CD4-positive, CD25-positive, alpha-beta regulatory T cell (primary cell): Measurements from ENCODE around the gene ASB18. TPM values are rescaled to one million over a fixed set of nuclear protein-coding genes. Genes with fewer than 3 reads are reported as not detected.

Experiments used
- ATAC-seq, 2 donors: fragments of 150-1000 bp; cut with Tn5 transposase; one replicate each; pipeline ENCODE4 v1.10.0; 2021; ENCODE audit warnings: low read depth in 2 of 2, moderate number of reproducible peaks in 2 of 2, moderate library complexity in 1 of 2
- DNase-seq, 3 donors: peaks; one replicate each; pipeline versions ENCODE4 v3.0.0 to v3.0.0-alpha.2; 2012 to 2022; ENCODE audit warnings: mixed read lengths in 1 of 3
- H3K27ac ChIP-seq: one replicate; pipeline ENCODE4 v1.7.0; 2013; ENCODE audit warnings: mild to moderate bottlenecking, low read length; ENCODE audit not compliant: insufficient read depth, poor library complexity, severe bottlenecking
- H3K27me3 ChIP-seq: one replicate; pipeline ENCODE4 v1.7.0; 2013; ENCODE audit warnings: low read length; ENCODE audit not compliant: control insufficient read depth, insufficient read depth
- H3K36me3 ChIP-seq: one replicate; pipeline ENCODE4 v1.7.0; 2013; ENCODE audit warnings: mild to moderate bottlenecking, low read length, moderate library complexity; ENCODE audit not compliant: control insufficient read depth, insufficient read depth
- H3K4me1 ChIP-seq: 2 replicates; pipeline ENCODE4 v1.7.0; 2013; ENCODE audit warnings: mild to moderate bottlenecking, low read length; ENCODE audit not compliant: insufficient read depth, control insufficient read depth, poor library complexity, severe bottlenecking
- H3K4me3 ChIP-seq: one replicate; pipeline ENCODE4 v1.7.0; 2013; ENCODE audit warnings: low read depth, mild to moderate bottlenecking, low read length, moderate library complexity
- H3K9me3 ChIP-seq, 2 experiments: 1 replicate in 1 of 2; 2 replicates in 1 of 2; pipeline ENCODE4 v1.7.0; 2013; ENCODE audit warnings: low read length in 2 of 2, mild to moderate bottlenecking in 1 of 2, moderate library complexity in 1 of 2; ENCODE audit not compliant: control insufficient read depth in 2 of 2
- H3K27ac Mint-ChIP-seq, 3 donors: one replicate each; pipeline ENCODE4 v1.8.0; 2020 to 2022; ENCODE audit warnings: mild to moderate bottlenecking in 3 of 3, mixed read lengths in 3 of 3, moderate library complexity in 2 of 3
- H3K27me3 Mint-ChIP-seq: one replicate; pipeline ENCODE4 v1.8.0; 2022; ENCODE audit warnings: mild to moderate bottlenecking, mixed read lengths
- H3K36me3 Mint-ChIP-seq: one replicate; pipeline ENCODE4 v1.8.0; 2020; ENCODE audit warnings: mixed read lengths
- H3K4me1 Mint-ChIP-seq, 4 donors: one replicate each; pipeline ENCODE4 v1.8.0; 2020 to 2022; ENCODE audit warnings: mixed read lengths in 4 of 4, mild to moderate bottlenecking in 1 of 4
- H3K4me3 Mint-ChIP-seq, 4 donors: one replicate each; pipeline ENCODE4 v1.8.0; 2020 to 2022; ENCODE audit warnings: mild to moderate bottlenecking in 4 of 4, mixed read lengths in 4 of 4, moderate library complexity in 3 of 4
- H3K9me3 Mint-ChIP-seq, 7 donors: one replicate each; pipeline ENCODE4 v1.8.0; 2020 to 2022; ENCODE audit warnings: mixed read lengths in 7 of 7, mild to moderate bottlenecking in 3 of 7, moderate library complexity in 2 of 7
- polyA plus RNA-seq, 4 donors: library from polyadenylated mRNA; unstranded; fragments of 300-500 nt; fragmentation: Illumina TruSeq; gene quantifications; one replicate each; pipeline ENCODE4 v1.2.3, GENCODE V29; 2021
- total RNA-seq: library from RNA; stranded (reverse); gene quantifications from one replicate; pipeline ENCODE4 v1.2.3, GENCODE V29; 2022

Gene ASB18
- total and polyA plus RNA-seq, 5 donors from 2014 or later = not detected

DNA sequence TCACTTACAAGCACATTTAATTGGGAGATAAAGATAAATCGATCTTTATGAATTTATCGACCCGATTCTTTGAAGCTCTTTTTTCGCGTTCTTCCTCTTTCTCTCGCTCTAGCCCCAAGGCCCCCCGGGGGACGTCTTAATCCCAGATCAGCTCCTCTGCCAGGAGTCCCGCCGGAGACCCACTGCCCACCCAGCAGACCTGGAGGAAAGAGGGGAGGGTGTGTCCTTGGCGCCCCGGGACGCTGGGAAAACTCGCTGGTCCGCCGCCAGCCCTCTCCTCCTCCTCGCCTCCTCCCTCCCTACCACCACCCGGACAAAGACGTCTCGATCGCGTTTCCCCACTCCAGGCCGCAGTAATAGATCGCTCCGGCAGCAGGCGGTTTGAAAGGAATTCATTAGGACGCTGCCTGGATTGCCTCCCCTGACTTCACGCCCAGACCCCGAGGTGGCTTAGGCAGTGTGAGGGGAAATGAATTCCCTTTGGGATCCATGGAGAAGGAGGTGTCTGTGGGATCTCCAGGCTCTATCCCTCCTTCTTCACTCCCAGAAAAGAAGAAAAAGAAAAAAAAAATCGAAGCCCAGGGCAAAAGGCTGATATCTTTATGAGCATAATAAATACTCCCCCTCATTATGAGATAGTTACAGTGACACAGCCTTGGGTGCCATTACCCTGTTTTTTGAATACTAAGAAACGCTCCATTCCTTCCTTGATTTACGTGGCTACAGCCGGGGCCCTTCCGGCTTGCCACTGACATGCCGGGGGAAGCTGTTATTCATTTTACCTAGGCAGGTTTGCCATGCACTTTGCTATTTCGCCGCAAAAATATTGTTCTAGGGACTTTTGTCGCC, 94.2 kb downstream of the ASB18 start:
- no peaks in the 10 kb centered on the region for H3K4me1 ChIP-seq
- no peak overlapping the region for H3K4me3 ChIP-seq
- no peak overlapping the region for H3K27ac Mint-ChIP-seq
- peaks cover 14% of the 10 kb centered on the region for H3K27me3 ChIP-seq
- peaks cover 0 to 14% (median 0%) of the 10 kb centered on the region in 4 donors for H3K4me1 Mint-ChIP-seq
- no peak overlapping the region for H3K4me3 Mint-ChIP-seq
- peaks cover 70% of the 10 kb centered on the region for H3K27me3 Mint-ChIP-seq
- H3K9me3 Mint-ChIP-seq = peaks cover 0 to 8% (median 0%) of the 10 kb centered on the region in 7 donors
- no peak for ATAC-seq
- H3K9me3 ChIP-seq = no peaks in the 10 kb centered on the region
- H3K27ac ChIP-seq = no peak overlapping the region
- DNase-seq = no peak
- no peaks in the 10 kb centered on the region for H3K36me3 Mint-ChIP-seq
- no peaks in the 10 kb centered on the region for H3K36me3 ChIP-seq

DNA sequence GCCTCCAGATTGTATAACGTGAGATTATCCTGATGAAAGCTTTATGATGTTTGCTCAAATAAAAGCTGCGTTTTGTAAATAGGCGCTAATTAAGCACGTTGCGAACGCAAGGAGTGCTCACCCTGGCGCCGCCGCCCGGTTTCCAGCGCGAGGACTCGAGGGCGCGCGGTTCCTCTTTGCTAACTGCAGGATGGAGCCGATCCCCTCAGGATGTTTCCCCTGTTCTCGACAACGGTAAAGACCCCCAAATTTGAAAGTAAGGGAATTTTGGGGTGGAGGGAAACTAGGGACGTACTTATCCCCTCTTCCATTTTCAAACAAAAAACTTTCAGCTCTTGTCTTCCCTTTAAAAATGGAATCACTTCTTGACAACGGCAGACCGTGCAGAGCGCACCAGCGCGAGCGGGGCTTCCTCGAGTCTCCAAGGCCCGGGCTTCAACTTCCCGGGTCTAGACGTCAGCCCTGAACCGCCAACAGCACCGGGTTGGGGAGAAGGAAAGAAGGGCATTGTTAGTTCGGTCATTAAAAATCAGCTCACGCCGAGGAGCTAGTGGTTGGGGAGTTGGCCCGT, 95.0 kb downstream of the ASB18 start:
- no peaks in the 10 kb centered on the region for H3K36me3 ChIP-seq
- no peaks in the 10 kb centered on the region for H3K36me3 Mint-ChIP-seq
- H3K4me1 Mint-ChIP-seq = peaks cover 0 to 16% (median 0%) of the 10 kb centered on the region in 4 donors
- H3K27me3 ChIP-seq = peaks cover 14% of the 10 kb centered on the region
- H3K9me3 ChIP-seq = no peaks in the 10 kb centered on the region
- ATAC-seq = no peak
- no peak for DNase-seq
- H3K4me1 ChIP-seq = no peaks in the 10 kb centered on the region
- peak overlapping the region in 1 of 4 donors; percentile 28 for H3K4me3 Mint-ChIP-seq
- no peak overlapping the region for H3K27ac Mint-ChIP-seq
- no peak overlapping the region for H3K27ac ChIP-seq
- peaks cover 0 to 10% (median 0%) of the 10 kb centered on the region in 7 donors for H3K9me3 Mint-ChIP-seq
- no peak overlapping the region for H3K4me3 ChIP-seq
- peaks cover 68% of the 10 kb centered on the region for H3K27me3 Mint-ChIP-seq

DNA sequence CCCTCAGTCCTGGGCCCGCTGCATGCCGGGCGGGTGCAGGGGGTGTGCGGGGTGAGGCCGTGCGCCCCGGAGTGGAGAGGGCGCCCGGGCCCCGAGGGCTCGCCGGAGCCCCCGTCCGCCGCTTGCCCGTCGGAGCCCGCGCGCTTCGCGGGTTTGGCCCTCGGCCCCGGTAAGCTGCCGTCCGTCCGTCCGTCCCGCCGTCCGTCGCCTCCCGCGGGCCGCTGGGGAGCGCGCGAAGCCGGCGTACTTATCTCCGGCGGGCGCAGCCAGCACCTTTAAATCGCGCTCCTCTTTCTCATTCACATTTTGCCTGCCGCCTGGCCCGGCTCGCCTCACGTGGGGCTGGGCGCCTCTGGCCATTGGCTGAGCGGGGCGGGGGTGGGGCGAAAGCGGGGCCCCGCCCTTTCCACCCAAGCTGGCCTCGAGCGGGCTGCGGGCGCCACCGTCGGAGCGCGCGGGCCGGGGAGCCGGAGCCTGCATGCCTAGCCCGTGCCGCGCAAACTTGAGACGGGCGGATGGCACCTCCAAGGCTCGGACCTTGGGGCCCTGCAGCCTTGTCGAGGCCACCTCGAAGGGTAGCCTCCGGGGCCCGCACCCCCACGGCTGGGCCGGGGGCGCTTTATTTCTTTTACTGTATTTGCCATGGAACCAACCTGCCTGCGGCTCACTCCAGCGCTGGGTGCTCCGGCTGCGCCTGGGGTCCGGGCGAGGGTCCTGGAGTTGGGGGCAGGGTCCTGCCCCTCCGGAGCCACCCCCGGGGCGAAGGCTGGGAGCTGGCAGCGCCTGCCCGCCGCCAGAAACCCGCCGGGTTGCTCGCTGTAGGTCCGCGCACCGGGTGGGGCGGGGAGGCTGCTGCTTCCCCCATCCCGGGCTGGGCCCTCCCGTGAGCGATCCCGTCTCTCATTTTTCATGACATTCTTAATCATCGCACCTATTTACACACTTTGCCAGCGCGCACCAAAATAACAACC, 95.8 kb downstream of the ASB18 start, which contains the start of gene GBX2:
GBX2 (minus strand) TSS at position 277 of the 971 bp plus-strand sequence. CDS start 415 bp downstream, outside the sequence.
- Mint-ChIP-seq H3K4me3 (peak within 1 kb of the TSS in 1 of 4 donors; percentile 28), H3K9me3 (peaks cover 0 to 10% (median 0%) of the 10 kb centered on the region in 7 donors), H3K27ac (no peak within 1 kb of the TSS), H3K36me3 (no peaks in the 10 kb centered on the region), H3K4me1 (peaks cover 0 to 16% (median 0%) of the 10 kb centered on the region in 4 donors), H3K27me3 (peaks cover 60% of the 10 kb centered on the region)
- peaks cover 14% of the 10 kb centered on the region for H3K27me3 ChIP-seq
- no peak within 1 kb of the TSS for H3K27ac ChIP-seq
- no peaks in the 10 kb centered on the region for H3K9me3 ChIP-seq
- H3K4me3 ChIP-seq = no peak within 1 kb of the TSS
- H3K36me3 ChIP-seq = no peaks in the 10 kb centered on the region
- no peak for DNase-seq
- H3K4me1 ChIP-seq = no peaks in the 10 kb centered on the region
- no peak for ATAC-seq

DNA sequence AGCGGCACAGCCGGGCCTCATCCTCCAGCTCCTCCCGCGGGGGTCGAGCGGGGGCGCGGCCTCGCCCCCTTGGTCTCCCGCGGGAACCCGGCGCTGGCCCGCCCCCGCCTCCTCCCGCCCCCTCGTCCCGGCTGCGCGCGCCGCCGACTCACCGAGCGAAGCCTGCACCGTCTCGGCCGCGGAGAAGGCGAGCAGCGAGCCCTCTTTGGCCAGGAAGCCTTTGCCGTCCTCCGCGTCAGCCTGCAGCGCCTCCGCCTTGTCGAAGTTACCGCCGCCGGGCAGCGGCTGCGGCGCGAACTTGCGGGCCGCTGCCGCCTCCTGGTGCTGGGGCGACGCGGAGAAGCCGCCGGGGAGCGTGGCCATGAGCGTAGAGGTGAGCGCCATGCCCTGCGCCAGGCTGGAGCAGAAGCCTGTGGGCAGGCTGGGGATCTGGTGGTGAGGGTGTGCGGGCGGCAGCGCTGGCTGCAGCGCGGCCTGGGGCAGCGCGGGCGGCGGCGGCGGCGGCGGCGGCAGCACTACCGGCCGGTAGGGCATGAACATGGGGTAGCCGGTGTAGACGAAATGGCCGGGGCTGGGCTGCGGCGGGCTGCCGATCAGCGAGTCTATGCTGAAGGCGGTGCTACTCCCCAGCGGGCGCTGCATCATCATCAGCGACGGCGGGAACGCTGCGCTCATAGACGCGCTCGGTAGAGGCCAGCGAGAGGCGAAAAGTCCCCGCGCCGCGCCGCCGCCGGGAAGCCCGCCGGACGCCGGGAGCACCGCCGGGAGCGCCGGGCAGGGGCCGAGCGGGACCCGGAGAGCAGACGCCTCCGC, 96.7 kb downstream of the ASB18 start:
- Histone ChIP-seq H3K4me1 (no peaks in the 10 kb centered on the region), H3K9me3 (no peaks in the 10 kb centered on the region), H3K27ac (no peak overlapping the region), H3K4me3 (no peak overlapping the region), H3K27me3 (peaks cover 14% of the 10 kb centered on the region), H3K36me3 (no peaks in the 10 kb centered on the region)
- Mint-ChIP-seq H3K9me3 (peaks cover 0 to 10% (median 0%) of the 10 kb centered on the region in 7 donors), H3K4me3 (no peak overlapping the region), H3K36me3 (no peaks in the 10 kb centered on the region), H3K4me1 (peaks cover 0 to 16% (median 0%) of the 10 kb centered on the region in 4 donors), H3K27ac (no peak overlapping the region), H3K27me3 (peaks cover 65% of the 10 kb centered on the region)
- DNase-seq (no peak), ATAC-seq (no peak)

DNA sequence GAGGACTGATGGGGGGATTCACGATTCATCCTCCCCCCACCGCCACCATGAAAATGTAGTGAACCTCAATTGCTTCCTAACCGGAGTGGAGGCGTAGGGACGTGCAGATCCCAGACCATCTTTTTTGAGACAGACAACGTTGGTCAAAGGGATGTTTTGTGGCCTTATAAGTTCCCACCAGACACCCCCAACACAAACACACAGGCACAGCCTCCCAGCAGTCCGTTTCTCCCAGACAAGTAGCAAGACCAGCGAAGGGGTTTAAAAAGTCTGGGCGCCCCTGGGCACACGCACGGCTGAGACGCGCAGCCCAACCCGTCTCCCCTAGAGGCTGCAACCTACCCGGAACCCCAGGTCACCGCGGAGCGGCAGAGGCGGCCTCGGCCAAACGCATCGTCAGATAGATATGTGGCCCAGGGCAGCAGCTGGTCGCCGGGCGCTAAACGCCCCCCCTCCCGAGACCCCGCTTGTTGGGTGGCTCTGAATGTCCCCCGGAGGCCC, 97.4 kb downstream of the ASB18 start:
- H3K27ac ChIP-seq = no peak overlapping the region
- no peak for DNase-seq
- Mint-ChIP-seq H3K27me3 (peaks cover 65% of the 10 kb centered on the region), H3K4me1 (peaks cover 0 to 12% (median 0%) of the 10 kb centered on the region in 4 donors), H3K4me3 (peak overlapping the region in 1 of 4 donors; percentile 5), H3K27ac (peak overlapping the region in 1 of 3 donors; percentile 66), H3K9me3 (peaks cover 0 to 7% (median 0%) of the 10 kb centered on the region in 7 donors), H3K36me3 (no peaks in the 10 kb centered on the region)
- H3K4me3 ChIP-seq = no peak overlapping the region
- H3K36me3 ChIP-seq = no peaks in the 10 kb centered on the region
- H3K9me3 ChIP-seq = no peaks in the 10 kb centered on the region
- no peak for ATAC-seq
- H3K27me3 ChIP-seq = peaks cover 14% of the 10 kb centered on the region
- no peaks in the 10 kb centered on the region for H3K4me1 ChIP-seq

DNA sequence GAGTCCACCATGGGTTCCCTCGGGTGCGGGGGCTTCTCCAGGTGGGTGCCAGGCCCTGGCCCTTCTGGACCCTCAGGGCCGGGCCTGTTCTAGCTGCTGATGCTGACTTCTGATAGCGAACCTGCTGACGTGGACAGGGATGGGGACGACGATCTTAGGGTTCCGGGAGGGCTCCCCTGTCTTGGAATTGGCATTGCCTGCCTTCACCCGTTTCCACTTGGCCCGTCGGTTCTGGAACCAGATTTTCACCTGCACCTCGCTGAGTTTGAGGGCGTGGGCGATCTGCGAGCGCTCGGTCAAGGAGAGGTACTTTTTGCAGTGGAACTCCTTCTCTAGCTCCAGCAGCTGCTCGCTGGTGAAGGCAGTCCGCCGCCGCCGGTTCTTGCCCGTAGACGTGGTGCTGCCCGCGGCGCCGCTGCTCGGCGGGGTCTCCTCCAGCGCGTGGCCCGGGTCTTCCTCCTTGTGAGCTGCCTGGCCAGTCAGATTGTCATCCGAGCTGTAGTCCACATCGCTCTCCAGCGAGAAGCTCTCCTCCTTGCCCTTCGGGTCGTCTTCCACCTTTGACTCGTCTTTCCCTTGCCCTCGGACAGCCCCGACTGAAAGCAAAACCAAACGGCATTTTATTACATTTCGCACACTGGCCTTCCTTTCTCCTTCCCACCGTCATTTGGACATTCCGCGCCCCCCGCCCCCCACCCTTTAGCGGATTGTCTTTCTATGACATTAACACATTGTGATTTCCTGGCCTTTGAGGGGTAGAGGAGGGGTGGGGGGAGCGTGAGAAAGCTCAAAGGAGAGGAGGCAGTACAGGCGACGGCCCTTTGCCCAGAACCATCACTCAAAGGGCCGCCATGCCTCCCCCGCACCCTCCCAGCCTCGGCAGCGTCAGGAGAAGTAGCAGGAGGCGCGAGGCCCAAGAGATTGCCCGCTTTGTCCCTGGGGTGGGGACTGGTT, 98.1 kb downstream of the ASB18 start:
- peaks cover 12% of the 10 kb centered on the region for H3K27me3 ChIP-seq
- Mint-ChIP-seq H3K4me3 (peak overlapping the region in 2 of 4 donors; percentile 8 to 38), H3K9me3 (peaks cover 0 to 7% (median 0%) of the 10 kb centered on the region in 7 donors), H3K4me1 (peaks cover 0 to 12% (median 0%) of the 10 kb centered on the region in 4 donors), H3K27me3 (peaks cover 69% of the 10 kb centered on the region), H3K36me3 (no peaks in the 10 kb centered on the region), H3K27ac (no peak overlapping the region)
- no peaks in the 10 kb centered on the region for H3K4me1 ChIP-seq
- no peaks in the 10 kb centered on the region for H3K36me3 ChIP-seq
- H3K4me3 ChIP-seq = no peak overlapping the region
- no peaks in the 10 kb centered on the region for H3K9me3 ChIP-seq
- no peak for ATAC-seq
- DNase-seq = no peak
- no peak overlapping the region for H3K27ac ChIP-seq
